Astrocyte (in vitro differentiated cells and primary cell): Measurements from ENCODE around the gene UTP15. TPM values are rescaled to one million over a fixed set of nuclear protein-coding genes. Genes with fewer than 3 reads are reported as not detected.

Source experiments
- DNase-seq: peaks from one replicate; pipeline ENCODE4 v3.0.0-alpha.2; 2010; ENCODE audit warnings: low read depth
- FAIRE-seq: peaks from 2 replicates; lab custom pipeline; 2011; peaks lifted over from hg19 to GRCh38; lab: Jason Lieb, UNC
- H2AFZ ChIP-seq: 2 replicates; pipeline ENCODE4 v1.6.0; 2012; ENCODE audit warnings: low read depth, low read length, inconsistent platforms
- H3K27ac ChIP-seq: 2 replicates; pipeline ENCODE4 v1.5.1; 2011; ENCODE audit warnings: low read depth, low read length, inconsistent platforms
- H3K27me3 ChIP-seq: 2 replicates; pipeline ENCODE4 v1.6.0; 2011; ENCODE audit warnings: low read length, inconsistent platforms; ENCODE audit not compliant: insufficient read depth
- H3K36me3 ChIP-seq: 2 replicates; pipeline ENCODE4 v1.5.1; 2011; ENCODE audit warnings: low read length, inconsistent platforms; ENCODE audit not compliant: insufficient read depth
- H3K4me1 ChIP-seq: 2 replicates; pipeline ENCODE4 v1.5.1; 2011; ENCODE audit warnings: low read length, inconsistent platforms; ENCODE audit not compliant: insufficient read depth
- H3K4me2 ChIP-seq: 2 replicates; pipeline ENCODE4 v1.6.0; 2012; ENCODE audit warnings: low read length, inconsistent platforms
- H3K4me3 ChIP-seq: 2 replicates; pipeline ENCODE4 v1.5.1; 2011; ENCODE audit warnings: low read depth, mild to moderate bottlenecking, low read length, inconsistent platforms; ENCODE audit not compliant: insufficient read depth
- H3K79me2 ChIP-seq: 2 replicates; pipeline ENCODE4 v1.6.0; 2012; ENCODE audit warnings: mild to moderate bottlenecking, low read length, inconsistent platforms; ENCODE audit not compliant: insufficient read depth
- H3K9ac ChIP-seq: 2 replicates; pipeline ENCODE4 v1.6.0; 2012; ENCODE audit warnings: mild to moderate bottlenecking, low read length, inconsistent platforms
- H3K9me3 ChIP-seq: 2 replicates; pipeline ENCODE4 v1.5.1; 2012; ENCODE audit warnings: low read depth, mild to moderate bottlenecking, low read length, inconsistent platforms; ENCODE audit not compliant: insufficient read depth
- H4K20me1 ChIP-seq: 2 replicates; pipeline ENCODE4 v1.6.0; 2012; ENCODE audit warnings: low read length, inconsistent platforms; ENCODE audit not compliant: insufficient read depth
- H3K27ac Mint-ChIP-seq: one replicate; pipeline ENCODE4 v1.8.0; 2021; ENCODE audit warnings: mild to moderate bottlenecking, mixed read lengths; ENCODE audit not compliant: unreplicated experiment
- H3K27me3 Mint-ChIP-seq: one replicate; pipeline ENCODE4 v1.8.0; 2021; ENCODE audit warnings: low read depth, mixed read lengths; ENCODE audit not compliant: unreplicated experiment
- H3K36me3 Mint-ChIP-seq: one replicate; pipeline ENCODE4 v1.8.0; 2021; ENCODE audit warnings: low read depth, mixed read lengths; ENCODE audit not compliant: unreplicated experiment
- H3K4me1 Mint-ChIP-seq: one replicate; pipeline ENCODE4 v1.8.0; 2021; ENCODE audit warnings: low read depth, mixed read lengths; ENCODE audit not compliant: unreplicated experiment
- H3K4me3 Mint-ChIP-seq: one replicate; pipeline ENCODE4 v1.8.0; 2021; ENCODE audit warnings: mild to moderate bottlenecking, moderate library complexity, mixed read lengths; ENCODE audit not compliant: unreplicated experiment
- H3K9me3 Mint-ChIP-seq: one replicate; pipeline ENCODE4 v1.8.0; 2021; ENCODE audit warnings: mild to moderate bottlenecking, mixed read lengths; ENCODE audit not compliant: unreplicated experiment
- EZH2 ChIP-seq: IDR thresholded peaks from 2 replicates; pipeline ENCODE4 v1.6.1; 2012; ENCODE audit warnings: mild to moderate bottlenecking, low read length, inconsistent platforms; ENCODE audit not compliant: insufficient read depth
- total RNA-seq: library from RNA; stranded (reverse); gene quantifications from 2 replicates; pipeline ENCODE4 v1.2.1, GENCODE V29; 2021
- TF ChIP-seq, protein P1 (sequence below): IDR thresholded peaks from 2 replicates; pipeline ENCODE4 v1.5.1; 2011; ENCODE audit warnings: low read depth, mild to moderate bottlenecking, inconsistent platforms, low read length, moderate library complexity; ENCODE audit not compliant: insufficient read depth

The UTP15 gene
- total RNA-seq, 1 donor from 2014 or later = 23.7 TPM

DNA sequence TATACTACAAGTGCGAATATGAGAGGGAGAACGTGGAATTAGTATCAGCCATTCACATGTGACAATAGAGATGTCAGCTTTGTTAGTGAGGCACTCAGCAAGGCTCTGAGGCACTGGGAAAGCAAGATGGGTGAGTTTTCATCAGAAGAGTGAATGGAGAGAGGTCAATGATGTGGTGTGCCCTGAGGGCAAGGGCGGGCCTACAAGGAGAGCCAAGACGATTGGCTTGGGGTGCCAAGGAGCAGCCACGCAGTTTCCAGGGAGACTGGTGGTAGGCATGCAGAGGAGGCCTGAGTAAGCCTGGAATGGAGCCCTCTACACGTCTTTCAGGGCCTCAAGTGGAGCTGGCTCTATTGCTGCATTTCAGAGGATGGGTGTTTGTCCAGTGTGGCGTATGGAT lies 42.6 kb upstream of the UTP15 start:
- Mint-ChIP-seq H3K4me1 (no peaks in the 10 kb centered on the region), H3K27me3 (peaks cover 6% of the 10 kb centered on the region), H3K4me3 (no peak overlapping the region), H3K27ac (no peak overlapping the region), H3K36me3 (no peaks in the 10 kb centered on the region), H3K9me3 (peaks cover 2% of the 10 kb centered on the region)
- H3K4me2 ChIP-seq = no peak overlapping the region
- DNase-seq (no peak), FAIRE-seq (no peak)
- no peaks in the 10 kb centered on the region for H3K9me3 ChIP-seq
- no peak overlapping the region for H2AFZ ChIP-seq
- no peaks in the 10 kb centered on the region for H3K27me3 ChIP-seq
- H3K4me3 ChIP-seq = no peak overlapping the region
- H3K36me3 ChIP-seq = no peaks in the 10 kb centered on the region
- no peaks in the 10 kb centered on the region for H3K79me2 ChIP-seq
- no peaks in the 10 kb centered on the region for H3K4me1 ChIP-seq
- TF ChIP-seq, protein P1, sequence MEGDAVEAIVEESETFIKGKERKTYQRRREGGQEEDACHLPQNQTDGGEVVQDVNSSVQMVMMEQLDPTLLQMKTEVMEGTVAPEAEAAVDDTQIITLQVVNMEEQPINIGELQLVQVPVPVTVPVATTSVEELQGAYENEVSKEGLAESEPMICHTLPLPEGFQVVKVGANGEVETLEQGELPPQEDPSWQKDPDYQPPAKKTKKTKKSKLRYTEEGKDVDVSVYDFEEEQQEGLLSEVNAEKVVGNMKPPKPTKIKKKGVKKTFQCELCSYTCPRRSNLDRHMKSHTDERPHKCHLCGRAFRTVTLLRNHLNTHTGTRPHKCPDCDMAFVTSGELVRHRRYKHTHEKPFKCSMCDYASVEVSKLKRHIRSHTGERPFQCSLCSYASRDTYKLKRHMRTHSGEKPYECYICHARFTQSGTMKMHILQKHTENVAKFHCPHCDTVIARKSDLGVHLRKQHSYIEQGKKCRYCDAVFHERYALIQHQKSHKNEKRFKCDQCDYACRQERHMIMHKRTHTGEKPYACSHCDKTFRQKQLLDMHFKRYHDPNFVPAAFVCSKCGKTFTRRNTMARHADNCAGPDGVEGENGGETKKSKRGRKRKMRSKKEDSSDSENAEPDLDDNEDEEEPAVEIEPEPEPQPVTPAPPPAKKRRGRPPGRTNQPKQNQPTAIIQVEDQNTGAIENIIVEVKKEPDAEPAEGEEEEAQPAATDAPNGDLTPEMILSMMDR = no peak
- no peak for TF ChIP-seq EZH2
- H3K27ac ChIP-seq = no peak overlapping the region
- no peaks in the 10 kb centered on the region for H4K20me1 ChIP-seq
- no peak overlapping the region for H3K9ac ChIP-seq

DNA sequence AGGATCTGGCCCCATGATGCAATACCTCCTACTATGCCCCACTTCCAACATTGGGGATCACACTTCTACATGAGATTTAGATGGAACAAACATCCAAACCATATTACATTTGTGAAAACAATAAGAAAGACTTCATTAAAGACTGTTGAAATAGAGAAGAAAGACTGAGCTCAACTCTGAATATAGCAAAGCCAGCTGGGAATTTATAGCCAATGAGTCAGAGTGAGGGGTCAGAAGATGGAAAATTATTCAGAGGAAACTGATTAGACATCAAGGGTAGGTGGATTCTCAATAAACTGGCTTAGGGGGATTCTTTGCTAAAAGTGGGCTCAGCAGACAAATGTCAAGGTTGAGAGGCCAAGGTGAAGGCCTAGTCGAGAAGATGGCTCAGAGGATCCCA lies 41.7 kb upstream of the UTP15 start:
- DNase-seq (no peak), FAIRE-seq (no peak)
- Histone ChIP-seq H3K4me3 (no peak overlapping the region), H3K27me3 (no peaks in the 10 kb centered on the region), H3K36me3 (no peaks in the 10 kb centered on the region), H3K9ac (no peak overlapping the region), H3K9me3 (no peaks in the 10 kb centered on the region), H2AFZ (no peak overlapping the region), H3K4me2 (peak overlapping the region; percentile 10), H3K4me1 (no peaks in the 10 kb centered on the region), H3K27ac (no peak overlapping the region), H4K20me1 (no peaks in the 10 kb centered on the region), H3K79me2 (no peaks in the 10 kb centered on the region)
- TF ChIP-seq EZH2 = no peak
- TF ChIP-seq, protein P1 = no peak
- Mint-ChIP-seq H3K4me3 (no peak overlapping the region), H3K9me3 (peaks cover 2% of the 10 kb centered on the region), H3K4me1 (no peaks in the 10 kb centered on the region), H3K27ac (no peak overlapping the region), H3K27me3 (peaks cover 6% of the 10 kb centered on the region), H3K36me3 (no peaks in the 10 kb centered on the region)

DNA sequence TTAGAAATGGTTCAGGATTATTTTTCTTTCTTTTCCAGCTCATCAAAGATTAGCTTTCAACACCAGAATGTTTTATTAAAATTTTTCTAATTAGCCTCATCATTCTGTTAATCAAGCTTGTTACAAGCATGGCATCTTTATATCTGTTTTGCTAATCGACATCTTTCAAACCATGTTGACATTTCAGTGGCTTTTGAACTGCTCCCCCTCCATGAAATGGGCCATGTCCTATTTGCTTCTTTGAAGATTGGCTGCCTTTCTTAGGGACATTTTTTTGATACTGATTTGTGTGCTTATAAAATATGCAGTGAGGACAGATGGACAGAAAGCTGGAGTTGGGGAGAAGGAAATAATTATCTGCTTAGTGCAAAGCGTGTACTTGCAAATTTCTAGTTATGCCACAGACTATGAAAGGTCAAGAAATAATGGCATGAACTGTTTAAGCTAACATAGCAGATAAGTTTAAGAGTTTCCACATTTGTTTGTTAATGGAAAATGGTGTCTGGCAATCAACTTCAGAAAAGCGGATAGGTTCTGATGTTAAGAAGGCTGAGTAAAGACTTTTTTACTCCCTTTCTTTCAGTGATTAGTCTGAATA lies 39.8 kb upstream of the UTP15 start:
- no peaks in the 10 kb centered on the region for H3K4me1 Mint-ChIP-seq
- H3K27ac Mint-ChIP-seq = no peak overlapping the region
- H3K4me2 ChIP-seq = no peak overlapping the region
- H3K79me2 ChIP-seq = no peaks in the 10 kb centered on the region
- H3K27me3 Mint-ChIP-seq = peaks cover 6% of the 10 kb centered on the region
- no peaks in the 10 kb centered on the region for H3K27me3 ChIP-seq
- no peak overlapping the region for H2AFZ ChIP-seq
- no peak overlapping the region for H3K4me3 Mint-ChIP-seq
- no peak overlapping the region for H3K9ac ChIP-seq
- H3K4me1 ChIP-seq = no peaks in the 10 kb centered on the region
- DNase-seq (no peak), FAIRE-seq (no peak)
- no peaks in the 10 kb centered on the region for H3K9me3 ChIP-seq
- no peak overlapping the region for H3K4me3 ChIP-seq
- no peaks in the 10 kb centered on the region for H3K36me3 ChIP-seq
- H3K27ac ChIP-seq = no peak overlapping the region
- H4K20me1 ChIP-seq = no peaks in the 10 kb centered on the region
- H3K36me3 Mint-ChIP-seq = no peaks in the 10 kb centered on the region
- peaks cover 2% of the 10 kb centered on the region for H3K9me3 Mint-ChIP-seq
- no peak for TF ChIP-seq EZH2
- TF ChIP-seq, protein P1 = no peak
